ENCODE measurements around the gene CCDC40. TPM values are rescaled to one million over a fixed set of nuclear protein-coding genes. Genes with fewer than 3 reads are reported as not detected.

Gene CCDC40
- polyA plus RNA-seq, 1 donor = 21.5 TPM

DNA sequence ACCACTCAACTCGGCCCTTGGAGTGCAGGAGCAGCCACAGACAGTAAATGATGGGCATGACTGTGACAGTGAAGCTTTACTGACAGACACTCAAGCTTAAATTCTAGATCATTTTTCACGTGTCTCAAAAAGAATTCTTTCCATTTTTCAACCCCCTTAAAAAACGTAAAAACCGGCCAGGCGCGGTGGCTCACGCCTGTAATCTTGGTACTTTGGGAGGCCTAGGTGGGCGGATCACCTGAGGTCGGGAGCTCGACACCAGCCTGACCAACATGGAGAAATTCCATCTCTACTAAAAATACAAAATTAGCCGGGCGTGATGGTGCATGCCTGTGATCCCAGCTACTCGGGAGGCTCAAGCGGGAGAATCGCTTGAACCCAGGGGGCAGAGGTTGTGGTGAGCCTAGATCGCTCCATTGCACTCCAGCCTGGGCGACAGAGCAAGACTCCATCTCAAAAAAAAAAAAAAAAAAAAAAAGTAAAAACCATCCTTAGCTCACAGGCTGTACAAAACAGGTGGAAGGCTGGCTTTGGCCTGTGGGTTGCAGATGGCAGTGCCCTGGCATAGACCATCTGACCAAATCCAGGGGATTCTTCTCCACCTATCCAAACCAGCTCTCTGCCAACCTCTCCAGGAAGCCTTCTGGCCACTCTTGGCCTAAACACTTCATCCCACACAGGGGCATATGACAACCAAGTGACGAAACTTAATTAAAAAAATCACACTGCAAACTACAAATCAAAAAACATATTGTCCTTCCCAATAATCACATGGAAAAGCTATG, 19.0 kb upstream of the CCDC40 start:
- no peak for DNase-seq

DNA sequence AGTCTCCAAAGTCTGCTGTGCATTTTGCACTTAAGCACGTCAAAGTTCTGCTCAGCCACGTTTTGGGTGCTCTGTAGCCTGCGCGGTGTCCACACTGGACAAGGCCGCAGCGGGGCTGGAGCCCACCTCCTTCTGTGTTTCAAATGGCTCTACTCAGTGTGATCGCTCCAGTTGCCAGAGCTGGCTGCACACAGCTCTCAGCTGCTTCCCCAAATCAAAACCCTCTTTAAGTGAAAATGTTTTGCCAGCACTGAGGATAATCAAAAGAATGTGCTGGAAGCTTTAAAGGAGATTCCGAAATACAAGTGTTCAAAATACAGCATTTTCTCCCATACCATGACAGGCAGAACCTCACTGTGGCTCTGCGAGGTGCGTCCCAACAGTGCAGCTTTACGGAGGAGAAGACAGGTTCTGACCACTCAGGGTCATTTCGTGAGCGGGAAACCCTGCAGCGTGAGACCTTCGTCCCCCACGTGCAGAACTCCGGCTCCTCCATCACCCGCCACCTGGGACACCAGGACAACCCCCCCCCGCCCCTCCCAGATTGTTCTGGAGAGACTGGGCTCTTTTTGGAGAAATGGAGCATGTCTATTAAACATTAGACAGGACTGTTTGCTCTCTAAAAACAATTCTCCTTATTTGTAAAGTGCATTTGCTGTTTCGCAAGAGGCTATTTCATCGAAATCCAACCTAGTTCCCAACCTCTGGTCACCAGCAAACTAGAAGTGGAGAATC, 17.4 kb upstream of the CCDC40 start:
- no peak for DNase-seq

DNA sequence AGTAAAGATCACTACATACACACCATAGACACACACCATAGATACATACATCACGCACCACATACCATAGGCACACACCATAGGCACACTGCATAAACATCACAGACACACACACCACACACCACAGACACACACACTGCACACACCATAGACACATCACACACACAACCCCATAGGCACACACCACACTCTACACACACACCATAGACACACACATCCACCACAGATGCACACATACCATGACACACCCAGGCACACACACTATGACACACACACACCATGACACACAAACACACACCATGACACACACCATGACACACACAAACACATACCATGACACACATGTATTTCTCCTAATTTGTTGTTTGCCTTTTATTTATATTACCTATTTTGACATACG, 14.8 kb upstream of the CCDC40 start:
- DNase-seq = no peak

DNA sequence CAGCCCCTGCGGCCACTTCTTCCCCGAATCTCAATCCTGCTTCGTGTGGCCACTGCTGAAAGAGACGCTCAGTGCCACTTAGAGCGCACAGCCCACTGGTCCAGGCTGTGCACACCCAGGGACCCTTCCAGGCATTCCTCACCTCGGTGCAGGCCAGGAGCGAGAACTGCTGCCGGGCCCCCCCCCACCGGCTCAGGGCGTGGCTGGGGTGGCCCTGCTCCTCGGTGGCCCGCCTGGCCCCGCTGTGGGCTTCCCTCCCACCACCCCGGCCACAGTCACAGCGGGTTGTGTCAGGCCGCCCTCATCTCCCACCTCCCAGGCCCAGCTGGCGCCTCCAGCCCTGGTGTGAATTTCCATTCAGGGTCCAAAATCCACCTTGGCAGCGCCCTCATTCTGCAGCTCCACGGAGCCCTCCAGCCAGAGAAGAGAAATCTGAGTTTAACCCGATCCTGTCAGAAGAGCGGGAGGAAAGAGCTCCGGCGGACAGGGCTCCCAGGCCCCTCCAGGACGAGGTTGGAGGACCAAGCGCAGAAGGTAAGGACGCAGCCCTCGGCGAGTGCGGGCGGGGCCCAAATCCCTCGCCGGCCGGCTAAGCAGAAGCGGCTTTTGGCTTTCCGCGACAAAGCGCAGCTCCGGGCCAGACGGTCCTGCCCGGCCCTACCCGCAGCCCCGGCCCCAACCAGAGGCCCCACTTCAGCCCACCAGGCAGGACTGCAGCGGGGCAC, 12.8 kb upstream of the CCDC40 start:
- no peak for DNase-seq

DNA sequence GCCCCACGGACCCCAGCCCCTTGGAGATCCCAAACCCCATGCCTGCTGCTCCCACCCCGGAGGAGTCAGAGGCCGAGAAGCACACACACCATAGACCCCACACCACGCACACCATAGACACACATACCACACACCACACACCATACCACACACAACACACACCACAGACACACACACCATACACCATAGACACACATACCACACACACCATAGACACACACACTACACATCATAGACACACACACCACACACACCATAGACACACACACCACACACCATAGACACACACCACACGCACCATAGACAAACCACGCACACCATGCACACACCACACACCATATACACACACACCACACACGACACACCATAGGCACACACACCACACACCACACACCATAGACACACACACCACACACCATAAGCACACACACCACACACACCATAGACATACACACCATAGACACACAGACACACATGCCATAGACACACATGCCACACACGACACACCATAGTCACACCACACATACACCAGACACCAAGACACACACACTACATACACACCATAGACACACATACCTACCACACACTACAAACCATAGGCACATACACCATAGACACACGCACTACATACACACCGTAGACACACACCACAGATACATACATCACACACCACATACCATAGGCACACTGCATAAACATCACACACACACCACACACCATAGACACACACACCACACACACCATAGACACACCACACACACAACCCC, 12.1 kb upstream of the CCDC40 start:
- DNase-seq = no peak

GRCh38 chr17:80025140-80025539, 11.3 kb upstream of the CCDC40 start:
- no peak for DNase-seq

GRCh38 chr17:80025796-80026195, 10.6 kb upstream of the CCDC40 start:
- no peak for DNase-seq

GRCh38 chr17:80026359-80027042, 9.9 kb upstream of the CCDC40 start:
- DNase-seq = no peak

DNA sequence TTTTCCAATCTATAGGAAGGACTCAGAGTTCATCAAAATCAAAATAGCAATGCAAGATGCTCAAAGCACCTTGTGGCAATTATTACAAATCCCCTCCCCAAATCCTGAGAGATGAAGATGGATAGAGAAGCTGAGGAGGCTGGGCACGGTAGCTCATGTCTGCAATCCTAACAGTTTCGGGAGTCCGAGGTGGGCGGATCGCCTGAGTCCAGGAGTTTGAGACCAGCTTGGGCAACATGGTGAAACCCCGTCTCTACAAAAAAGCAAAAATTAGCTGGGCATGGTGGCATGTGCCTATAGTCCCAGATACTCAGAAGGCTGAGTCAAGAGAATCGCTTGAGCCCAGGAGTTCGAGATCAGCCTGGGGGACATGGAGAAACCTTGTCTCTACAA, 9.4 kb upstream of the CCDC40 start:
- DNase-seq = no peak

DNA sequence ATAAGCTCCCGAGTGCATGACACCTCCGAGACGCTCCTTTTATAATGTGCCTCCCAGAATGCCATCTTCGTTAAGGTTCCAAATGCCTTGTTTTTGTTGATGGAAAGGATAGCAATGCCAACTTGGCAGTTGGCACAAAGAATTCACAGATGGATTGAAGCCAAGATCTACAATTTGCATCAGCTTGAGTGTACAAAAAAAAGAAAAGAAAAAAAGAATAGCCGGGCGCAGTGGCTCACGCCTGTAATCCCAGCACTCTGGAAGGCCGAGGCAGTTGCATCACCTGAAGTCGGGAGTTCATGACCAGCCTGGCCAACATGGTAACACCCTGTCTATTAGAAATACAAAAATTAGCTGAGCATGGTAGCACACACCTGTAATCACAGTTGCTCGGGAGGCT, 8.4 kb upstream of the CCDC40 start:
- no peak for DNase-seq

DNA sequence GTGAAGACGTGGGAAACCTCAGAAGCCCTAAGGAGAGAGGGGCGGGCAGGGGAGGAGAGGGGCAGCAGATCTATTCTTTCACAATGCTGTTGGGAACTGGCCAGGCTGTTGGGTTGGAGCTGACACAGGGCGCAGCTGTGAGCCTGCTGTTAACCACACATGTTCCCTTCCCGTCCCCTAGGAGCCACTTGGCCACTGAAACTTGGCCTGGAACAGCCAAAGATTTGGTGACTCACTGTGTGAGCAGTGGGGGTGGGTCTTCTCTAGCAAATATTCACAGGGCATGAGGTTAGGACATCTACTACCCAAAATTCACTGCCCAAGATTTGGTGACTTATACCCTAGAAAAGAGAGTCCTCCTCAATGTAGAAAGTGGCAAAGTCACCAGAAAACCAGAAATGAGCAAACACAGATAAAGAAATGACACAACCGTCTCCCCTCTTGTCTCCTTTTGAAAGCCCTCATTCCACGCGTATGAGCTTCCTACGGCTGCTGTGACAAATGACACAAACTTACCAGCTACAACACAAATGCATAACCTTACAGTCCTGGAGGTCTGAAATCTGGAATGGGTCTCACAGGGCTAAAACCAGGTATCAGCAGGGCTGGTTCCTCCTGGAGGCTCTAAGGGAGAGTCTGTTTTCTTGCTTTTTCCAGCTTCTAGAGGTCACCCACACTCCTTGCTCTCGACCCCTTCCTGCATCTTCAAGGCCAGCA, 7.0 kb upstream of the CCDC40 start:
- no peak for DNase-seq

DNA sequence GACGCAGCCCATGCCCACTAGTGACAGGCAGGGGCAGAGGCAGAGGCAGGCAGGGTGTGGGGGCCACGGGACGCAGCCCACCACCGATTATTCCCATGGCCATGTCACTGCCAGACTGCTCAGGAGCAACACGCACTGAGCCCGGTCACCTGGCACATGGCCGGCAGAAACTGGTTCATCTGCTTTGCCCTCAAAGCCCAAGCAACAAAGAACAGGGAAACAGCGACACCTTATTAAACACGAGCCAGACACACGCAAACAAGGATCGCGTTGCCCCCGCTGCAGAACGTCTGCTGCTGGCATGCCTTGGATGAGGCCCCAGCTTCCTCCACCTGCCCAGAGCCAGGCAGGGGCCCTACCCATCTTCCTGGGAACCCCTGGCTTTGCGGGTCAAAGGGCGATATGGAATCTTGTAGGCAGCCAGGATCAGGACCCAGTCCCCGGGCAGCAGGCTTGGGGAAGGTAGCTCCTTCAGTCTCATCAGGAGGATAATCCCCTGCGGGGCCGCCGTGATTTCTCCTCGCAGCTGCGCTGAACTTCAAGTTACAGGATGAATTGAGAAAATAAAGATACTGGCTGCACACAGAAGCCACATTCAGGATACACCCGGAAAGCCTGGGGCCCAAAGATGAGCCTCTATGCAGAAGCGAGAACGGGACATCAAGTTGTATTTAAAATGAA, 5.6 kb upstream of the CCDC40 start:
- no peak for DNase-seq

DNA sequence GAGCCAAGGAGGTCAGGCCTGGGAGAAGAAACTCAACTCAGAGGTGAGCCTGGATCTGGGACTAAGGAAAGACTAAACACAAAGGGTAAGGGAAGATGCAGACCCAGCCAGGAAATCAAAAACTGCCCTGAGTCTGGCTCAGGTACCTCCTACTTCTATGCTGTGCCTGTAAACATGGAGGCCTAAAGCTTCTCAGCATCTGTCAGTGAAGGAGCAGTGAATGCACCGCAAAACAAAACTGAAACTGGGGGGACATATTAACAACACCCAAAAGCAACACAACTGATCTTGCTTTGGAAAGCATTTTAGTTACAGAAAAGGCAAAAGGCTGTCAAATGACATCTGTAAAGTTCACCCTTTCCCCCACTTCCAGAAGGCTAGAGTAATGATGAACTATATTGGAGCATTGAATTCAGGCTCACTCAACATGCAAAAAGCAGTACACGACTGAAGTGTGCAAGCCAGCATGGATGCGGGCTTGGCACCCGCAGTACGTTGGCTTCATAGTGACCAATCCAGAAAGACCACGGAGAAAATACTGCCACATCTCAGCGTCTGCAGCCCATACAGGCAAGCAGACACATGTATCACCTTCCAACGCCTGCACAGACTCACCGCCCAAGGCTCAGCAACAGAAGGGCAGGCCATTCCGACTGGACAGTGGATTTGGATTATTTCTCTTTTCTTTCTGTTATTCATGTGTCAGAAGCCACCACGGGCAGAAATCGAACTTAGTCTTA, 4.6 kb upstream of the CCDC40 start:
- DNase-seq = no peak

- no peak for DNase-seq
Observed at GRCh38 chr17:80032614-80033171, 3.7 kb upstream of the CCDC40 start.

DNA sequence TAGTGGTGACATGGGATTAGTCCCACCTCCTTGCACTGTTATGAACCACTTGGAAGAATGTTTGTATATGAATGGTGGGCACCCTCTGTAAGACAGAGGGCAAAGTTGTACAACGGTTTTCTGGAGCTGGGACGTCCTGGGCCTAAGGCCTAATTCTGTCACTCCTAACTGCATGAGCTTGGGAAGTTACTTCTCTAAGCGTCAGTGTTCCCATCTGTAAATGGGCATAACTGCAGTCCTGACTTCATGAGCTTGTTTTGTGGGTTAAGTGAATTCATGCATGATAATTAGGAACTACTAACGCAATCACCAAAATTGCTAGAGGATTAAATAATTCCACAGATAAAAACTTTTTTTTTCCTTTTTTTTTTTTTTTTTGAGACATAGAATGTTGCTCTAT, 2.6 kb upstream of the CCDC40 start:
- no peak for DNase-seq

DNA sequence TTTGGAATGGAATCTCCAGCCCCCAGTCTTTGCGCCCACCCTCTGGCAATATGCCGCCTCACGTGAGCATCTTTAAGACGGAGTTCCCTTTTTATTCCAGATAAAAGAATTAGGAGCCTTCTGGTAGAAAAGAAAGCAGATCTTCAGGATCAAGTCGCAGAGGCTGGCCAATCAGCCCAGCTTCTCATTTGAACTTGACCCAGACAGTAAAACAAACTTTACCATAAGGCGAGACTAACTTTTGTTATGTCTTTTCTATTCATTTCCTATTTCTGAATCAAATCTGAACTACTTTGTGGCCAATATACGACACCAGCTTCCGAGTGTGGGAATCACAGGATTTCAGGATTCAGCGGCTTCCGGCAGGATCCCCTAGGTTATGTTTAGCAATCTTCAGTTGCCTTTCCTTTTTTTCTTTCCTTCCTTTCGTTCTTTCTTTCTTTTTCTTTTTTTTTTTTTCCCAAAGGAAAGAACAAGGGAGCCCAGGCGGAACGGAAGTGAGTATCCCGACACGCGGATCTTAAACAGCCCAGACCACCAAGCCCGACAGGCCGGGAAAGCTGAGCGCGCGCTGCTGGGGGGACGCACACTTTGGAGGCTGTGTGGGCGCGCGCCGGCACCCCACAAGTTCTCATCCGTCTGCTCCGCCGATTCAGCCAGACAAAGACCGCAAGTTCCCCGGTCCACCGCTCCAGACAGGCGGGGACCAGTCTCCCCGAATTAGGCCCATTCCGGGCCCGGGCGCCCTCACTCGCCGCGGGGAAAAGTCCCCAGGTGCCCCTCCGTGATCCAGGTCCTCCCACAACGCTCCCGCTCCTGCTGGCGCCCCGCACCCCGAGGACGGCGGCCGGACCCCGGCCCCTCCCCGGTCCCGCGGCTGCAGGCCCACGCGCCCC, 1.4 kb upstream of the CCDC40 start:
- no peak for DNase-seq

DNA sequence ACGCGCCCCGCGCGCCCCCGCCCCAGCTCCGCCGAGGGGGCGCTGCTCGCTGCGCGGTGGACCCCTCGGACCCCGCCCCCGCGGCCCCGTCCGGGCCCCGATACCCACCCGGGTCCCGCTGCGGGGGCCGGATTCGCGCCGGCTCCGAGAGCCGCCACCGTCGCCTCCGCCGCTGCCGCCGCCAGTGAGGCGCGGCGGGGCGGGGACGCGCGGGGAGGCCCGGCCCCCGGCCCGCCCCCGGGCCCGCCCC, 830 bp upstream of the CCDC40 start, which contains the start of gene TBC1D16:
TBC1D16 (minus strand) TSS at position 186 of the 250 bp plus-strand sequence. CDS start 22,325 bp downstream, outside the sequence.
- DNase-seq = no peak

GRCh38 chr17:80036715-80037477, 454 bp downstream of the CCDC40 start:
- DNase-seq = peak; percentile 65
